ENCODE data around the gene MPHOSPH10.

The MPHOSPH10 gene

GRCh38 chr2:71120195-71120594, 10.2 kb upstream of the MPHOSPH10 start:
- TF ChIP-seq EZH2 (IDR thresholded peaks at IDR 0.05; ENCODE audit: borderline replicate concordance, low read length) = no peak
- no peak for TF ChIP-seq CTCF (IDR thresholded peaks at IDR 0.05; ENCODE audit: low read length)
- H3K9me2 ChIP-seq (ENCODE audit: low read depth, low read length) = no peaks in the 10 kb centered on the region
- peaks cover 80% of the 10 kb centered on the region for H3K36me3 ChIP-seq (ENCODE audit: insufficient read depth, low read length)
- no peak overlapping the region for H3K9ac ChIP-seq (ENCODE audit: low read length)
- no peaks in the 10 kb centered on the region for H3K79me2 ChIP-seq (ENCODE audit: insufficient read depth, low read length)
- H3K9me3 ChIP-seq (ENCODE audit: low read length) = no peaks in the 10 kb centered on the region
- no peak overlapping the region for H3K4me2 ChIP-seq (ENCODE audit: low read length)
- no peak overlapping the region for H3K4me3 ChIP-seq (ENCODE audit: low read depth, low read length, poor library complexity, severe bottlenecking)
- H3F3A ChIP-seq (ENCODE audit: insufficient read depth, low read length) = no peaks in the 10 kb centered on the region
- H2AFZ ChIP-seq (ENCODE audit: low read length) = no peak overlapping the region
- H4K20me1 ChIP-seq (ENCODE audit: insufficient read depth, low read length) = no peaks in the 10 kb centered on the region
- no peak overlapping the region for H3K27ac ChIP-seq (ENCODE audit: low read depth, low read length, poor library complexity, severe bottlenecking)
- no peaks in the 10 kb centered on the region for H3K27me3 ChIP-seq (ENCODE audit: insufficient read depth, low read length)
- H3K4me1 ChIP-seq (ENCODE audit: insufficient read depth, low read length, severe bottlenecking) = no peaks in the 10 kb centered on the region

- H3K79me2 ChIP-seq (ENCODE audit: insufficient read depth, low read length) = no peaks in the 10 kb centered on the region
- H3K9me3 ChIP-seq (ENCODE audit: low read length) = no peaks in the 10 kb centered on the region
- no peaks in the 10 kb centered on the region for H3K27me3 ChIP-seq (ENCODE audit: insufficient read depth, low read length)
- no peak overlapping the region for H3K27ac ChIP-seq (ENCODE audit: low read depth, low read length, poor library complexity, severe bottlenecking)
- no peaks in the 10 kb centered on the region for H3F3A ChIP-seq (ENCODE audit: insufficient read depth, low read length)
- H4K20me1 ChIP-seq (ENCODE audit: insufficient read depth, low read length) = no peaks in the 10 kb centered on the region
- no peak overlapping the region for H3K4me2 ChIP-seq (ENCODE audit: low read length)
- H3K9me2 ChIP-seq (ENCODE audit: low read depth, low read length) = no peaks in the 10 kb centered on the region
- peaks cover 74% of the 10 kb centered on the region for H3K36me3 ChIP-seq (ENCODE audit: insufficient read depth, low read length)
- H2AFZ ChIP-seq (ENCODE audit: low read length) = no peak overlapping the region
- no peak overlapping the region for H3K9ac ChIP-seq (ENCODE audit: low read length)
- H3K4me1 ChIP-seq (ENCODE audit: insufficient read depth, low read length, severe bottlenecking) = no peaks in the 10 kb centered on the region
- TF ChIP-seq CTCF (IDR thresholded peaks at IDR 0.05; ENCODE audit: low read length) (no peak), EZH2 (IDR thresholded peaks at IDR 0.05; ENCODE audit: borderline replicate concordance, low read length) (no peak)
- no peak overlapping the region for H3K4me3 ChIP-seq (ENCODE audit: low read depth, low read length, poor library complexity, severe bottlenecking)
Measured at GRCh38 chr2:71121479-71121878, 9.0 kb upstream of the MPHOSPH10 start.

GRCh38 chr2:71122387-71123298, 7.8 kb upstream of the MPHOSPH10 start:
- TF ChIP-seq CTCF (IDR thresholded peaks at IDR 0.05; ENCODE audit: low read length) (no peak), EZH2 (IDR thresholded peaks at IDR 0.05; ENCODE audit: borderline replicate concordance, low read length) (no peak)
- Histone ChIP-seq H2AFZ (ENCODE audit: low read length) (no peak overlapping the region), H3K27ac (ENCODE audit: low read depth, low read length, poor library complexity, severe bottlenecking) (no peak overlapping the region), H4K20me1 (ENCODE audit: insufficient read depth, low read length) (no peaks in the 10 kb centered on the region), H3K4me3 (ENCODE audit: low read depth, low read length, poor library complexity, severe bottlenecking) (no peak overlapping the region), H3K79me2 (ENCODE audit: insufficient read depth, low read length) (peaks cover 4% of the 10 kb centered on the region; the same call in 1 of the 2 replicates), H3K4me2 (ENCODE audit: low read length) (no peak overlapping the region), H3K9me2 (ENCODE audit: low read depth, low read length) (no peaks in the 10 kb centered on the region), H3K9ac (ENCODE audit: low read length) (no peak overlapping the region), H3K27me3 (ENCODE audit: insufficient read depth, low read length) (no peaks in the 10 kb centered on the region), H3K36me3 (ENCODE audit: insufficient read depth, low read length) (peaks cover 68% of the 10 kb centered on the region), H3K4me1 (ENCODE audit: insufficient read depth, low read length, severe bottlenecking) (peaks cover 5% of the 10 kb centered on the region), H3K9me3 (ENCODE audit: low read length) (no peaks in the 10 kb centered on the region), H3F3A (ENCODE audit: insufficient read depth, low read length) (no peaks in the 10 kb centered on the region)
